Parathyroid adenoma (tissue), 2 donors: Measurements from ENCODE around the gene IRF2BPL.

Experiments used
- H2AFZ ChIP-seq: fragments of 300-600 bp; sonication (generic); one replicate; pipeline ENCODE4 v1.7.0; 2017; ENCODE audit warnings: antibody characterized with exemption, mild to moderate bottlenecking
- H3K27ac ChIP-seq: fragments of 300-600 bp; sonication (generic); one replicate; pipeline ENCODE4 v1.7.0; 2017
- H3K27me3 ChIP-seq: fragments of 300-600 bp; sonication (generic); one replicate; pipeline ENCODE4 v1.7.0; 2017; ENCODE audit warnings: low read length; ENCODE audit not compliant: control insufficient read depth, insufficient read depth
- H3K36me3 ChIP-seq: fragments of 300-600 bp; sonication (generic); one replicate; pipeline ENCODE4 v1.7.0; 2017; ENCODE audit warnings: low read length; ENCODE audit not compliant: control insufficient read depth, insufficient read depth
- H3K4me1 ChIP-seq: fragments of 300-600 bp; sonication (generic); one replicate; pipeline ENCODE4 v1.7.0; 2017; ENCODE audit warnings: control low read depth
- H3K4me2 ChIP-seq: fragments of 300-600 bp; sonication (generic); one replicate; pipeline ENCODE4 v1.7.0; 2017; ENCODE audit warnings: low read length
- H3K4me3 ChIP-seq: fragments of 300-600 bp; sonication (generic); one replicate; pipeline ENCODE4 v1.7.0; 2017; ENCODE audit warnings: low read depth, low read length
- H3K79me2 ChIP-seq: fragments of 300-600 bp; sonication (generic); one replicate; pipeline ENCODE4 v1.7.0; 2017; ENCODE audit warnings: control low read depth
- H3K9ac ChIP-seq: fragments of 300-600 bp; sonication (generic); one replicate; pipeline ENCODE4 v1.7.0; 2017; ENCODE audit warnings: mild to moderate bottlenecking
- H3K9me3 ChIP-seq: fragments of 300-600 bp; sonication (generic); one replicate; pipeline ENCODE4 v1.7.0; 2017; ENCODE audit warnings: low read length; ENCODE audit not compliant: control insufficient read depth
- TF ChIP-seq, protein P1 (sequence below): fragments of 300-600 bp; sonication (generic); IDR thresholded peaks from one replicate; pipeline ENCODE4 v1.7.0; 2017; ENCODE audit warnings: antibody characterized with exemption, mild to moderate bottlenecking
- donor health status: primary hyperparathyroidism.

IRF2BPL gene

DNA sequence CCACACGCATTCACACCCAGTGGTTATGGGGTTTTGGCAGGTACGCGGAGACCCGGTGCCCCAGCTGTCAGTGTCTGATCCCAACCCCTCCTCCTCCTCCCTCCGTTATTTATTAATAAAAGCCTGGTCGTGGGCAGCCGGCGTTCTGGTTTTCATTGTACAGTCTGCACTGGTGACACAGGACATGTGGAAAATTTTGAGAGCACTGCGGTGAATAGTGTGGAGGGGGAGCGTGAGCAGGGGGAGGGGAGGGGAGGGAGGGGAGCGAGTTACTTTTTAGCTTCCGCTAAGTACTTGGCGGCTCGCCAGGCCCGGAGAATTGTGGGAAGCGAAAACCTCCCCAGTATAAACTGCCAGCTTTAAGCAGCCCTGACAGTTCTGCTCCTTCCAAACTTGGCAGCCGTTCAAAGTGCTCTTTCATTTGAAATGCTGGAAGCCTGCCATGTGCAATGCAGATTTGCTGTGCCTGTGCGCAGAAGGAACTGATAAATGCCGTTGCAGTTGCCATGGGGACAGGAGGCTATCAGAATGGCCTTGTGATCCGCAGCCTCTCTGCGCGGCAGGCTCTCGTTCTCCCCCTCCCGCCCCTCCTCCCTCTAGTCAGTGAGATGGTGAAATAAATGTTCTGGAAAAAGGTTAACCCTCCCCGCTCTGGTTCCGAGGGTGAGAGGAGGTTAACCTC lies 11.7 kb upstream of the IRF2BPL start:
- peak overlapping the region; percentile 69 for H3K4me2 ChIP-seq
- H3K9me3 ChIP-seq = no peaks in the 10 kb centered on the region
- H3K27me3 ChIP-seq = no peaks in the 10 kb centered on the region
- H3K4me3 ChIP-seq = peak overlapping the region; percentile 46
- peaks cover 66% of the 10 kb centered on the region for H3K4me1 ChIP-seq
- H3K27ac ChIP-seq = peak overlapping the region; percentile 94
- H3K36me3 ChIP-seq = no peaks in the 10 kb centered on the region
- H3K79me2 ChIP-seq = no peaks in the 10 kb centered on the region
- no peak overlapping the region for H3K9ac ChIP-seq
- TF ChIP-seq, protein P1, sequence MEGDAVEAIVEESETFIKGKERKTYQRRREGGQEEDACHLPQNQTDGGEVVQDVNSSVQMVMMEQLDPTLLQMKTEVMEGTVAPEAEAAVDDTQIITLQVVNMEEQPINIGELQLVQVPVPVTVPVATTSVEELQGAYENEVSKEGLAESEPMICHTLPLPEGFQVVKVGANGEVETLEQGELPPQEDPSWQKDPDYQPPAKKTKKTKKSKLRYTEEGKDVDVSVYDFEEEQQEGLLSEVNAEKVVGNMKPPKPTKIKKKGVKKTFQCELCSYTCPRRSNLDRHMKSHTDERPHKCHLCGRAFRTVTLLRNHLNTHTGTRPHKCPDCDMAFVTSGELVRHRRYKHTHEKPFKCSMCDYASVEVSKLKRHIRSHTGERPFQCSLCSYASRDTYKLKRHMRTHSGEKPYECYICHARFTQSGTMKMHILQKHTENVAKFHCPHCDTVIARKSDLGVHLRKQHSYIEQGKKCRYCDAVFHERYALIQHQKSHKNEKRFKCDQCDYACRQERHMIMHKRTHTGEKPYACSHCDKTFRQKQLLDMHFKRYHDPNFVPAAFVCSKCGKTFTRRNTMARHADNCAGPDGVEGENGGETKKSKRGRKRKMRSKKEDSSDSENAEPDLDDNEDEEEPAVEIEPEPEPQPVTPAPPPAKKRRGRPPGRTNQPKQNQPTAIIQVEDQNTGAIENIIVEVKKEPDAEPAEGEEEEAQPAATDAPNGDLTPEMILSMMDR = no peak
- H2AFZ ChIP-seq = peak overlapping the region; percentile 78

DNA sequence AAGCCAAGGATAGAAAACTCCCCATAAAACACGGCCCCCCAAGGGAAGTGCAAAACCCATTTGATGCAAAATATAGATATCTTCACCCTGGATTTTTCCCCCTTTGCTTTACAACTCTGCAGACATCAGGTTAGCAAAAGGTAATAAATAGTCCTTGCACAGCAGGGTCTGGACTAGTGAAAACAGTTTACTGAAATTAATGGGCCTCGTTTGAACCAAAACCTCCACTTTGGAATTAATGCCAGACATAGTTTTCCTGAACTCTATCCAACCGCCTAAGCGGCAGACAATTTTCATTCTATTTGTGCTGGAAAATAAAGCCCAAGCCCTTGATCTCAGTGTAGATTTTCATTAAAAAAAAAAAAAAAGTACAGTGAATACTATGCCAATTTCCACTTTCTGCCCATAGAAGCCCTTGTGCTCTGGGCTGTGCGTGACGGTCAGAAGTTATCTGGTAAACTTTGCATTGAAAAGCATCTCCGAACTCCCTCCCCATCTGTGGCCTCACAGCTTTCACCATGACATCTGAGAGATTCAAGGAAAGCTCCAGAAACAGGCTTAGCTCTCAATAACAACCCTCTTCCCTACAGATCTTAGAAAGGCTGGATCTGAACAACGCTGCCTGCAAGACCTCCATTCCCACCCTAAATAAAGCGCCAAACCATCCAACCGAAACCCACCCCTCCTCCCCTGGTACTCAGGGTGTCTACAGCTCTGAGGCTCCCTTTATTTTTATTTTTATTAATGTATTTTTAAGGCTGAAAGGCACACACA lies 11.0 kb upstream of the IRF2BPL start:
- H2AFZ ChIP-seq = peak overlapping the region; percentile 72
- no peaks in the 10 kb centered on the region for H3K9me3 ChIP-seq
- no peak overlapping the region for H3K9ac ChIP-seq
- H3K4me1 ChIP-seq = peaks cover 61% of the 10 kb centered on the region
- H3K36me3 ChIP-seq = no peaks in the 10 kb centered on the region
- peak overlapping the region; percentile 94 for H3K27ac ChIP-seq
- H3K79me2 ChIP-seq = no peaks in the 10 kb centered on the region
- peak overlapping the region; percentile 53 for H3K4me2 ChIP-seq
- peak overlapping the region; percentile 46 for H3K4me3 ChIP-seq
- H3K27me3 ChIP-seq = no peaks in the 10 kb centered on the region
- TF ChIP-seq, protein P1 = no peak

DNA sequence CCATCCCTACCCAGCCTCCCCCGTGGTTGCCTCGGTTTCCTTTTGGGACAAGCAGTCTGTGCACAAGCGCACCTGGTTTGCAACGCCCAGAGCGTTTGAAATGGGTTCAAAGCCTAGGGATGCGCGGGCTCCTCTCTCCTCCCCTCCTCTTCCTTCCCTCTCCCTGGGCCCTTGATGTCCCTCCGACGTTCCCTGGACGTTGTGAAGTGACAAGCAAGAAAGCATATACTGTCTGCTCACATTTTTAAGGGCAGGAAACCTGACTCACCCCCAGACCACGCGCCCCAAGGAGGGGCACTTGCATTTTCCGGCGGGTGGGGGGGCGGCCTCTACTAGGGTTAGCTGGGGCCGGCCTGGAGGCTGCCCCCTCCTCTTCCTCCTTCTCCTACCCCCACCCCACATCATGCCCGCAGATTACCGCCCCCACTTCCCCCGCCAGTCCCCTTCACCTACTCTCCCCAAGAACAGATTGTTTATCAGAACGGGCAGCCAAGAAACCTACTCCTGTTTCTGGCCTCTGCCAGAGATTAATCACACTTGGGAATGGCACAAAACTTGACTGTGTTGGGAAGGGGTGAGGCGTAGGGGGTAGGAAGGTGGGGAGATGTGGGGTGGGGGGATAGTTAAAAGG lies 9.5 kb upstream of the IRF2BPL start:
- H3K79me2 ChIP-seq = no peaks in the 10 kb centered on the region
- no peaks in the 10 kb centered on the region for H3K9me3 ChIP-seq
- peak overlapping the region; percentile 94 for H3K27ac ChIP-seq
- H3K4me3 ChIP-seq = no peak overlapping the region
- no peak overlapping the region for H3K9ac ChIP-seq
- H3K4me1 ChIP-seq = peaks cover 54% of the 10 kb centered on the region
- no peaks in the 10 kb centered on the region for H3K36me3 ChIP-seq
- no peaks in the 10 kb centered on the region for H3K27me3 ChIP-seq
- H3K4me2 ChIP-seq = no peak overlapping the region
- TF ChIP-seq, protein P1 = no peak
- H2AFZ ChIP-seq = no peak overlapping the region

DNA sequence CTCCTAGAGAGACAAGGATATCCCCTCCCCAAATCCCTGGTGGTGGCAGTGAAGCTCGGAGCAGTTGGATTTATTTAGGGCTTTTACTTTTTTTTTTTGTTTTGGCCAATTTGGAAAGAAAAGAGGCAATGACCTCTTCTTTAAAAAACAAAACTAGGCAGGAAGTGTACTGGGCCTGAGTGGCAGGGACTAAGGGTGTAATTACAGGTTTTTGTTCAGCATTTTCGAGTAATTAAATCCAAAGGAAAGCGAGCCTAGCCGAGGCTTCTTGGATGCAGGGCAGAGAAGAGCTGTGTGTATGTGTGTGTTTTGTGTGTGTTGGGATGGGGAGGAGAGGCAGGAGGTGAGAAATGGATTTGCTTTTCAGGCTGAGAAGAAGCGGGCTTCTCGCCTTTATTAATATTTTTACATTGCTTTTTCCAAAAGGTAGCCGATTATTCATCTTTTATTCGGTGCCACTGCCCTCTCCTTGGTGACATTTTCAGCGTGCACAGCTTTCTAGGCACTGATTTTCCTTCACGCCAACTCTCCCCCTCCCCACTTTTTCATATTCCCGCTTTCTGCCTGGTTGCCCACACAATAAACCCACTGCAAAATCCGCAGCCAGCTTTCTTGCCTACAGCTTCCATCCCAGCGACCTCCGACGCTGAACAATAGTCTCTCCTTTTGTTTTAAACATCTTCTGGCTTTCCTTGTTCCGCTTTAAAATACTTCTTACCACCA lies 8.9 kb upstream of the IRF2BPL start:
- no peaks in the 10 kb centered on the region for H3K79me2 ChIP-seq
- no peaks in the 10 kb centered on the region for H3K9me3 ChIP-seq
- peak overlapping the region; percentile 94 for H3K27ac ChIP-seq
- no peak overlapping the region for H2AFZ ChIP-seq
- TF ChIP-seq, protein P1 = no peak
- H3K4me3 ChIP-seq = no peak overlapping the region
- no peaks in the 10 kb centered on the region for H3K27me3 ChIP-seq
- H3K4me2 ChIP-seq = no peak overlapping the region
- no peaks in the 10 kb centered on the region for H3K36me3 ChIP-seq
- H3K9ac ChIP-seq = no peak overlapping the region
- H3K4me1 ChIP-seq = peaks cover 53% of the 10 kb centered on the region
